PC-9 (cell line): ENCODE measurements around the gene EMP3.

Source experiments
- CTCF ChIP-seq: fragments of 200-600 bp; sonication (generic); conservative IDR thresholded peaks from 2 replicates; pipeline ENCODE4 v1.6.1; 2017; ENCODE audit warnings: mixed run types, antibody characterized with exemption, mild to moderate bottlenecking, moderate library complexity
- EZH2 ChIP-seq: fragments of 200-600 bp; sonication (generic); IDR thresholded peaks from 2 replicates; pipeline ENCODE4 v1.8.0; 2017; ENCODE audit warnings: antibody characterized with exemption, low read depth

GRCh38 chr19:48368936-48369335 lies 43.6 kb downstream of the EMP3 start:
- TF ChIP-seq CTCF (no peak), EZH2 (no peak)
